K562 (cell line): ENCODE measurements around the gene SFXN3. TPM values are rescaled to one million over a fixed set of nuclear protein-coding genes. Genes with fewer than 3 reads are reported as not detected.

Experiments used
- ATAC-seq: fragments of 200-7000 bp; cut with Tn5 transposase; 3 replicates; pipeline ENCODE4 v1.9.1; 2020; ENCODE audit warnings: moderate library complexity
- BruUV-seq: library from RNA; stranded (reverse); fragments of 400-500 nt; replicated peaks from 2 replicates; lab custom pipeline; 2021; lab: Mats Ljungman, UMichigan
- CTCF ChIA-PET: fragments of 300-600 bp; formaldehyde crosslinking; extraction: SDS; loops from one replicate; lab custom pipeline; 2021; ENCODE audit warnings: low intra/inter-chr PET ratio; lab: Yijun Ruan, JAX
- POLR2A ChIA-PET: fragments of 300-600, 350-650 bp; sonication (Branson Sonifier 250); formaldehyde crosslinking; extraction: SDS; loops from one replicate; lab custom pipeline; 2021; ENCODE audit warnings: antibody characterized with exemption, inconsistent platforms; lab: Yijun Ruan, JAX
- DNase-seq, 4 experiments: peaks; one replicate each; pipeline versions ENCODE4 v3.0.0 to v3.0.0-alpha.2; 2011 to 2018; ENCODE audit warnings: low spot score in 3 of 4, mixed read lengths in 3 of 4; ENCODE audit errors: extremely low read depth in 1 of 4
- FAIRE-seq: peaks from 2 replicates; lab custom pipeline; 2011; peaks lifted over from hg19 to GRCh38; lab: Jason Lieb, UNC
- H2AFZ ChIP-seq: 2 replicates; pipeline ENCODE4 v1.6.0; 2011; ENCODE audit warnings: low read depth, low read length, control low read depth, inconsistent platforms
- H3K27ac ChIP-seq: fragments of 200-600 bp; 3 replicates; pipeline ENCODE4 v1.8.0; 2011; ENCODE audit warnings: low read depth, mild to moderate bottlenecking, control low read depth, inconsistent platforms, low read length, moderate library complexity, mixed read lengths; ENCODE audit errors: extremely low read depth
- H3K27me3 ChIP-seq, 2 experiments: fragments of 300-600 bp in 1 of 2; 2 replicates in 1 of 2; 3 replicates in 1 of 2; pipeline versions ENCODE4 v1.6.0 to v1.8.0; 2011; ENCODE audit warnings: inconsistent platforms in 2 of 2, low read length in 2 of 2, mild to moderate bottlenecking in 1 of 2, mixed read lengths in 1 of 2, moderate library complexity in 1 of 2; ENCODE audit not compliant: control insufficient read depth in 2 of 2, insufficient read depth in 2 of 2
- H3K36me3 ChIP-seq: fragments of 300-600 bp; 3 replicates; pipeline ENCODE4 v1.8.0; 2011; ENCODE audit warnings: mild to moderate bottlenecking, low read length, inconsistent platforms; ENCODE audit not compliant: control insufficient read depth, insufficient read depth
- H3K4me1 ChIP-seq, 2 experiments: fragments of 200-600 bp in 1 of 2; replicated peaks in 1 of 2; 2 replicates in 1 of 2; 3 replicates in 1 of 2; pipeline versions ENCODE4 v1.5.1 to v1.8.0; 2011; ENCODE audit warnings: inconsistent platforms in 2 of 2, low read length in 2 of 2, mild to moderate bottlenecking in 1 of 2, mixed read lengths in 1 of 2, moderate library complexity in 1 of 2; ENCODE audit not compliant: control insufficient read depth in 2 of 2, insufficient read depth in 2 of 2
- H3K4me2 ChIP-seq: 2 replicates; pipeline ENCODE4 v1.6.1; 2011; ENCODE audit warnings: low read length, control low read depth, inconsistent platforms, mixed read lengths; ENCODE audit not compliant: insufficient read depth
- H3K4me3 ChIP-seq: fragments of 200-600 bp; sonication (generic), shearing (Covaris generic); 2 replicates; pipeline ENCODE4 v1.5.1; 2016; ENCODE audit warnings: control low read depth, inconsistent platforms
- H3K79me2 ChIP-seq: fragments of 200-600 bp; 3 replicates; pipeline ENCODE4 v1.8.0; 2011; ENCODE audit warnings: low read length, inconsistent platforms; ENCODE audit not compliant: control insufficient read depth, insufficient read depth
- H3K9ac ChIP-seq, 2 experiments: 2 replicates each; pipeline versions ENCODE4 v1.6.0 to v1.6.1; 2011; ENCODE audit warnings: low read depth in 2 of 2, low read length in 2 of 2, control low read depth in 1 of 2, inconsistent platforms in 1 of 2, mild to moderate bottlenecking in 1 of 2, mixed read lengths in 1 of 2; ENCODE audit not compliant: insufficient read depth in 1 of 2
- H3K9me1 ChIP-seq: one replicate; pipeline ENCODE4 v1.6.0; 2011; ENCODE audit warnings: inconsistent platforms, mild to moderate bottlenecking, low read length, moderate library complexity; ENCODE audit not compliant: control insufficient read depth, insufficient read depth
- H3K9me3 ChIP-seq: replicated peaks from 2 replicates; pipeline ENCODE4 v1.5.1; 2011; ENCODE audit warnings: low read depth, low read length, inconsistent platforms; ENCODE audit not compliant: control insufficient read depth, insufficient read depth
- H4K20me1 ChIP-seq: replicated peaks from 2 replicates; pipeline ENCODE4 v1.6.1; 2011; ENCODE audit warnings: low read length, inconsistent platforms, mixed read lengths; ENCODE audit not compliant: control insufficient read depth, insufficient read depth
- TAL1 ChIP-seq: fragments of 450-650 bp; IDR thresholded peaks from 2 replicates; pipeline ENCODE4 v1.6.1; 2016; ENCODE audit warnings: mild to moderate bottlenecking
- WGBS: fragments of 100-300 bp; shearing (Covaris generic); methylation state at CpG from one replicate; pipeline ENCODE4 v1.1.6; 2016; ENCODE audit warnings: low coverage, mixed read lengths; ENCODE audit not compliant: insufficient coverage; ENCODE audit errors: missing lambda C conversion rate; 5-methylcytosine and 5-hydroxymethylcytosine counted together
- in situ Hi-C: fragments of 300-500 bp; cut with MboI; formaldehyde crosslinking; loops from 4 replicates; pipeline ENCODE4 v1.15.0; 2018; ENCODE audit warnings: inconsistent platforms, mixed read lengths
- intact Hi-C: fragments of 100-400 bp; cut with micrococcal nuclease; formaldehyde crosslinking; loops from 2 replicates; pipeline ENCODE4 v1.14.2; 2022
- polyA plus RNA-seq, 8 experiments: library from polyadenylated mRNA; depleted of rRNA in 4 of 8; stranded (reverse) in 5 of 8; unstranded in 3 of 8; fragments of >200 nt; fragmentation: Nextera tagmentation in 2 of 8; fragmentation: Illumina TruSeq in 1 of 8; extraction: Ambion mirVana in 2 of 8; extraction: Trizol in 1 of 8; gene quantifications; 2 replicates each; pipeline versions ENCODE4 v1.2.1 to v1.2.3, GENCODE V29; 2011 to 2014; ENCODE audit warnings: inconsistent platforms in 1 of 8, missing spikeins in 1 of 8
- total RNA-seq, 7 experiments: library from RNA; depleted of rRNA in 6 of 7; stranded (reverse); fragments of >200 nt in 6 of 7; fragmentation: Illumina TruSeq in 2 of 7; extraction: Trizol in 2 of 7; gene quantifications; 2 replicates each; pipeline versions ENCODE4 v1.2.1 to v1.2.3, GENCODE V29; 2011 to 2021; ENCODE audit warnings: low replicate concordance in 1 of 7
- TF ChIP-seq, protein P1 (sequence below): sonication (generic); formaldehyde crosslinking; IDR thresholded peaks from 2 replicates; pipeline ENCODE4 v1.8.1; 2023; ENCODE audit warnings: mild to moderate bottlenecking, missing genetic modification reagents
- TF ChIP-seq, protein P2 (sequence below): fragments of 450-650 bp; IDR thresholded peaks from 2 replicates; pipeline ENCODE4 v1.6.1; 2016
- TF ChIP-seq, protein P3 (sequence below): fragments of 450-650 bp; IDR thresholded peaks from 2 replicates; pipeline ENCODE4 v1.6.1; 2018; ENCODE audit not compliant: partially characterized antibody

Gene SFXN3
- total and polyA plus RNA-seq, 9 of the 15 experiments (the other 6 are each of a cell fraction or from before 2014, with no cell fraction given), result 0.24 to 4.6 (median 0.86) TPM

DNA sequence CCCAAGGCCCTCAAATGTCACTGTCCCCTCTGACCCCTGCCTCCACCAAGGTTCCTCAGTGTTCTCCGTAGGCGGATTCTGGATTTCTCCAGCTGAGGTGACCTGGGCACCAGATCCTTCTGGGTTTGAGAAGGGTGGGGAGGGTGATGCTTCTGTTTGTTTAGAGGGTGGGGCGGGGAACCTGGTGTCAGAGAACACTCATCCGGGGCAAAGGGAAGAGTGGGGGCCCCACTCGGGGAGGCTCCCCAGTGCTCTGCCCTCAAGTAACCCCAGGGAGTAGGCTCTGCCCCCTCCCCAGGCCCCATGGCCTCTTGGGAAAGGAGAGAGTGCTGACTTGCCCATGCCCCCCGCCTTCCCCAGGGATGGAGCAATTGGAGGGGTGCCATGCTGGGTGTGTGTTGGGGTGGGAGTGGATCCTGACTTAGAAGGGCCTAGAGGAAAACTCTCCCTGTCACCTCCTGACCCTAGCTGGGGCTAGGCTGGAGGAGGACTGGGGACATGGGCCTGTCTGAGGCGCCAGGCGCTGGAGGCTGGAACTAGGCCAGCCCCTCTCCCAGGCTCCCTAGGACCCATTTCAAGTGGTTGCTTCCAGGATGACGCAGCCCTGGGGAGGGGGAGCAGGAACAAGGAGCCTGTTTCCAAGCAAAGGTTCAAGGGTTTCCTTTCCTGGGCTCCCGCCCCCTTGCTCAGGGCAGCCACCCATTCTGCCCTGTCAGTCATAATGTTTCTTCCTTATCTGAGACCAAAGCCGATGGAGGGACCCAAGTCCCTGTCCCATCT is 58.7 kb downstream of the SFXN3 start:
- no peak overlapping the region for H3K27ac ChIP-seq
- no peaks in the 10 kb centered on the region for H3K9me1 ChIP-seq
- no TSS peak for BruUV-seq
- no peaks in the 10 kb centered on the region for H3K36me3 ChIP-seq
- H3K4me2 ChIP-seq, result no peak overlapping the region
- H3K4me1 ChIP-seq, result peaks cover 0 to 14% of the 10 kb centered on the region in 2 experiments; a peak in 2 of 5 replicates
- no peak overlapping the region for H3K9ac ChIP-seq
- no peak for ATAC-seq
- peak in 1 of 4 experiments; percentile 9 for DNase-seq
- intact Hi-C loops, result no loop called here
- H2AFZ ChIP-seq, result no peak overlapping the region
- H3K4me3 ChIP-seq, result no peak overlapping the region
- WGBS, result 11% methylated on average over 6 of the region's 11 CpGs
- H4K20me1 ChIP-seq, result no peaks in the 10 kb centered on the region
- FAIRE-seq, result no peak
- no peaks in the 10 kb centered on the region for H3K79me2 ChIP-seq
- H3K9me3 ChIP-seq, result no peaks in the 10 kb centered on the region
- in situ Hi-C loops, result no loop called here
- ChIA-PET POLR2A (interaction anchor here (1.2 kb wide), 1 partner anchor 42 kb away, joined by 5 read pairs; no protein-coding TSS in a partner anchor), CTCF (no interaction called here)
- peaks cover 2 to 58% of the 10 kb centered on the region in 2 experiments; a peak in 3 of 5 replicates for H3K27me3 ChIP-seq
- no peak for TF ChIP-seq TAL1
- TF ChIP-seq, protein P1, sequence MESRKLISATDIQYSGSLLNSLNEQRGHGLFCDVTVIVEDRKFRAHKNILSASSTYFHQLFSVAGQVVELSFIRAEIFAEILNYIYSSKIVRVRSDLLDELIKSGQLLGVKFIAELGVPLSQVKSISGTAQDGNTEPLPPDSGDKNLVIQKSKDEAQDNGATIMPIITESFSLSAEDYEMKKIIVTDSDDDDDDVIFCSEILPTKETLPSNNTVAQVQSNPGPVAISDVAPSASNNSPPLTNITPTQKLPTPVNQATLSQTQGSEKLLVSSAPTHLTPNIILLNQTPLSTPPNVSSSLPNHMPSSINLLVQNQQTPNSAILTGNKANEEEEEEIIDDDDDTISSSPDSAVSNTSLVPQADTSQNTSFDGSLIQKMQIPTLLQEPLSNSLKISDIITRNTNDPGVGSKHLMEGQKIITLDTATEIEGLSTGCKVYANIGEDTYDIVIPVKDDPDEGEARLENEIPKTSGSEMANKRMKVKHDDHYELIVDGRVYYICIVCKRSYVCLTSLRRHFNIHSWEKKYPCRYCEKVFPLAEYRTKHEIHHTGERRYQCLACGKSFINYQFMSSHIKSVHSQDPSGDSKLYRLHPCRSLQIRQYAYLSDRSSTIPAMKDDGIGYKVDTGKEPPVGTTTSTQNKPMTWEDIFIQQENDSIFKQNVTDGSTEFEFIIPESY, result 0 out of 2 replicates have a peak, but pooled peaks have one; percentile 21
- TF ChIP-seq, protein P2, sequence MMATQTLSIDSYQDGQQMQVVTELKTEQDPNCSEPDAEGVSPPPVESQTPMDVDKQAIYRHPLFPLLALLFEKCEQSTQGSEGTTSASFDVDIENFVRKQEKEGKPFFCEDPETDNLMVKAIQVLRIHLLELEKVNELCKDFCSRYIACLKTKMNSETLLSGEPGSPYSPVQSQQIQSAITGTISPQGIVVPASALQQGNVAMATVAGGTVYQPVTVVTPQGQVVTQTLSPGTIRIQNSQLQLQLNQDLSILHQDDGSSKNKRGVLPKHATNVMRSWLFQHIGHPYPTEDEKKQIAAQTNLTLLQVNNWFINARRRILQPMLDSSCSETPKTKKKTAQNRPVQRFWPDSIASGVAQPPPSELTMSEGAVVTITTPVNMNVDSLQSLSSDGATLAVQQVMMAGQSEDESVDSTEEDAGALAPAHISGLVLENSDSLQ, result peak; percentile 63; the same call in 1 of the 2 replicates
- TF ChIP-seq, protein P3, sequence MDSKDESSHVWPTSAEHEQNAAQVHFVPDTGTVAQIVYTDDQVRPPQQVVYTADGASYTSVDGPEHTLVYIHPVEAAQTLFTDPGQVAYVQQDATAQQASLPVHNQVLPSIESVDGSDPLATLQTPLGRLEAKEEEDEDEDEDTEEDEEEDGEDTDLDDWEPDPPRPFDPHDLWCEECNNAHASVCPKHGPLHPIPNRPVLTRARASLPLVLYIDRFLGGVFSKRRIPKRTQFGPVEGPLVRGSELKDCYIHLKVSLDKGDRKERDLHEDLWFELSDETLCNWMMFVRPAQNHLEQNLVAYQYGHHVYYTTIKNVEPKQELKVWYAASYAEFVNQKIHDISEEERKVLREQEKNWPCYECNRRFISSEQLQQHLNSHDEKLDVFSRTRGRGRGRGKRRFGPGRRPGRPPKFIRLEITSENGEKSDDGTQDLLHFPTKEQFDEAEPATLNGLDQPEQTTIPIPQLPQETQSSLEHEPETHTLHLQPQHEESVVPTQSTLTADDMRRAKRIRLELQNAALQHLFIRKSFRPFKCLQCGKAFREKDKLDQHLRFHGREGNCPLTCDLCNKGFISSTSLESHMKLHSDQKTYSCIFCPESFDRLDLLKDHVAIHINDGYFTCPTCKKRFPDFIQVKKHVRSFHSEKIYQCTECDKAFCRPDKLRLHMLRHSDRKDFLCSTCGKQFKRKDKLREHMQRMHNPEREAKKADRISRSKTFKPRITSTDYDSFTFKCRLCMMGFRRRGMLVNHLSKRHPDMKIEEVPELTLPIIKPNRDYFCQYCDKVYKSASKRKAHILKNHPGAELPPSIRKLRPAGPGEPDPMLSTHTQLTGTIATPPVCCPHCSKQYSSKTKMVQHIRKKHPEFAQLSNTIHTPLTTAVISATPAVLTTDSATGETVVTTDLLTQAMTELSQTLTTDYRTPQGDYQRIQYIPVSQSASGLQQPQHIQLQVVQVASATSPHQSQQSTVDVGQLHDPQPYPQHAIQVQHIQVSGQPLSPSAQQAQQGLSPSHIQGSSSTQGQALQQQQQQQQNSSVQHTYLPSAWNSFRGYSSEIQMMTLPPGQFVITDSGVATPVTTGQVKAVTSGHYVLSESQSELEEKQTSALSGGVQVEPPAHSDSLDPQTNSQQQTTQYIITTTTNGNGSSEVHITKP, result peak; percentile 75
